ENCODE results near the gene SFXN1. TPM values are rescaled to one million over a fixed set of nuclear protein-coding genes. Genes with fewer than 3 reads are reported as not detected.

The SFXN1 gene
- total RNA-seq, 1 donor from 2014 or later: 181 TPM

DNA sequence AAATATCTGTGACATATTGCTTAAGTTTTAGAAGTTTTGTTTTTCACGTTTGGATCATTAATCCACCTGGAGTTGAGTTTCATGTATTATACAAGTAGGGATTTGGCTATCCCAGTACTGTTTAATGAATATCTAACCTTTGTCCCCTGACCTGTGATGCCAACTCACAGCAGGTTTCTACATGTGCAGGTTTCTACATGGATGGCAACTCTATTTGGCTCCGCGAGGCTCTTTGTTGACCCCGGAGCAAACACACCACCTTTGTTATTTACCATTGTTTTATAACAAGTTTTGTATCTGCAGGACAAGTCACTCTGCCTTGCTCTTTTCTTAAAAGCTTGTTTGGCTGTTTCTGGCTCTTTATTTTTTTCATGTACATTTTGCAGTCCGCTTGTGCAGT lies 920 bp upstream of the SFXN1 start:
- Histone ChIP-seq H3K9ac (no peak overlapping the region), H3K4me2 (peak overlapping the region; percentile 89), H2AFZ (replicated peaks) (no peak overlapping the region), H3K79me2 (ENCODE audit: low read depth) (peaks cover 39% of the 10 kb centered on the region), H4K20me1 (ENCODE audit: low read depth) (peaks cover 31% of the 10 kb centered on the region), H3K4me3 (no peak overlapping the region), H3K9me3 (ENCODE audit: low read depth) (no peaks in the 10 kb centered on the region), H3K27ac (no peak overlapping the region), H3K36me3 (no peaks in the 10 kb centered on the region), H3K27me3 (peaks cover 21% of the 10 kb centered on the region), H3K4me1 (peaks cover 11% of the 10 kb centered on the region), H3F3A (ENCODE audit: low read depth) (no peaks in the 10 kb centered on the region)
- Mint-ChIP-seq H3K36me3 (peaks cover 25% of the 10 kb centered on the region), H3K27me3 (ENCODE audit: insufficient read depth, low read depth) (peaks cover 13% of the 10 kb centered on the region), H3K9me3 (peaks cover 11% of the 10 kb centered on the region), H3K27ac (no peak overlapping the region), H3K4me3 (peak overlapping the region; percentile 86), H3K4me1 (peaks cover 21% of the 10 kb centered on the region)
- TF ChIP-seq, protein P1, sequence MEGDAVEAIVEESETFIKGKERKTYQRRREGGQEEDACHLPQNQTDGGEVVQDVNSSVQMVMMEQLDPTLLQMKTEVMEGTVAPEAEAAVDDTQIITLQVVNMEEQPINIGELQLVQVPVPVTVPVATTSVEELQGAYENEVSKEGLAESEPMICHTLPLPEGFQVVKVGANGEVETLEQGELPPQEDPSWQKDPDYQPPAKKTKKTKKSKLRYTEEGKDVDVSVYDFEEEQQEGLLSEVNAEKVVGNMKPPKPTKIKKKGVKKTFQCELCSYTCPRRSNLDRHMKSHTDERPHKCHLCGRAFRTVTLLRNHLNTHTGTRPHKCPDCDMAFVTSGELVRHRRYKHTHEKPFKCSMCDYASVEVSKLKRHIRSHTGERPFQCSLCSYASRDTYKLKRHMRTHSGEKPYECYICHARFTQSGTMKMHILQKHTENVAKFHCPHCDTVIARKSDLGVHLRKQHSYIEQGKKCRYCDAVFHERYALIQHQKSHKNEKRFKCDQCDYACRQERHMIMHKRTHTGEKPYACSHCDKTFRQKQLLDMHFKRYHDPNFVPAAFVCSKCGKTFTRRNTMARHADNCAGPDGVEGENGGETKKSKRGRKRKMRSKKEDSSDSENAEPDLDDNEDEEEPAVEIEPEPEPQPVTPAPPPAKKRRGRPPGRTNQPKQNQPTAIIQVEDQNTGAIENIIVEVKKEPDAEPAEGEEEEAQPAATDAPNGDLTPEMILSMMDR (IDR thresholded peaks at IDR 0.05): no peak
- no peak for TF ChIP-seq EZH2phosphoT487 (IDR thresholded peaks at IDR 0.05)
- no peak for DNase-seq (ENCODE audit: low spot score)

DNA sequence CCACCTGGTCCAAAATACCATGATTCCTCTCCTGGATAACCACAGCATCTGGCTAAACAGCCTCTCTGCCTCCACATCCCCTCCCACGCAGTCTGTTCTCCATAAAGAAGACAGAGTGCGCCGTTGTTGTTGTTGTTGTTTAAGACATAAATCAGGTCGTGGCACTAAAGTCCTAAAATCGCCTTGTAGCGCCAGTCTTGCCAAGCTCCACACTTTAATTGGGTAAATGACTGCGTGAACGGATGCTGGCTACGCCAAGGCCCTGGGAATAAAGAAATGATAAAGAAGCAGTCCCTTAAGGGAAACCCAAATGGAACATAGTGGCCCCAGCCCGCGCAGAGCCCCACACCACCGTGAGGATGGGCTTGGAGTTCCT lies 364 bp upstream of the SFXN1 start:
- no peak overlapping the region for H3K27ac ChIP-seq
- peak overlapping the region; percentile 89 for H3K4me2 ChIP-seq
- peaks cover 30% of the 10 kb centered on the region for H3K36me3 Mint-ChIP-seq
- peak overlapping the region; percentile 4 for H3K27ac Mint-ChIP-seq
- peaks cover 17% of the 10 kb centered on the region for H3K9me3 Mint-ChIP-seq
- DNase-seq (ENCODE audit: low spot score): peak; percentile 12
- TF ChIP-seq EZH2phosphoT487 (IDR thresholded peaks at IDR 0.05) (no peak), EZH2 (IDR thresholded peaks at IDR 0.05) (no peak)
- TF ChIP-seq, protein P1 (IDR thresholded peaks at IDR 0.05): no peak
- H3K9ac ChIP-seq: no peak overlapping the region
- H2AFZ ChIP-seq (replicated peaks): peak overlapping the region; percentile 84
- H3K4me1 ChIP-seq: peaks cover 11% of the 10 kb centered on the region
- H3K4me3 ChIP-seq: peak overlapping the region; percentile 87
- H3K36me3 ChIP-seq: no peaks in the 10 kb centered on the region
- H3K27me3 Mint-ChIP-seq (ENCODE audit: insufficient read depth, low read depth): peaks cover 13% of the 10 kb centered on the region
- no peaks in the 10 kb centered on the region for H3F3A ChIP-seq (ENCODE audit: low read depth)
- H3K79me2 ChIP-seq (ENCODE audit: low read depth): peaks cover 45% of the 10 kb centered on the region
- peaks cover 21% of the 10 kb centered on the region for H3K27me3 ChIP-seq
- H3K9me3 ChIP-seq (ENCODE audit: low read depth): no peaks in the 10 kb centered on the region
- peaks cover 37% of the 10 kb centered on the region for H4K20me1 ChIP-seq (ENCODE audit: low read depth)
- H3K4me3 Mint-ChIP-seq: peak overlapping the region; percentile 86
- H3K4me1 Mint-ChIP-seq: peaks cover 21% of the 10 kb centered on the region

DNA sequence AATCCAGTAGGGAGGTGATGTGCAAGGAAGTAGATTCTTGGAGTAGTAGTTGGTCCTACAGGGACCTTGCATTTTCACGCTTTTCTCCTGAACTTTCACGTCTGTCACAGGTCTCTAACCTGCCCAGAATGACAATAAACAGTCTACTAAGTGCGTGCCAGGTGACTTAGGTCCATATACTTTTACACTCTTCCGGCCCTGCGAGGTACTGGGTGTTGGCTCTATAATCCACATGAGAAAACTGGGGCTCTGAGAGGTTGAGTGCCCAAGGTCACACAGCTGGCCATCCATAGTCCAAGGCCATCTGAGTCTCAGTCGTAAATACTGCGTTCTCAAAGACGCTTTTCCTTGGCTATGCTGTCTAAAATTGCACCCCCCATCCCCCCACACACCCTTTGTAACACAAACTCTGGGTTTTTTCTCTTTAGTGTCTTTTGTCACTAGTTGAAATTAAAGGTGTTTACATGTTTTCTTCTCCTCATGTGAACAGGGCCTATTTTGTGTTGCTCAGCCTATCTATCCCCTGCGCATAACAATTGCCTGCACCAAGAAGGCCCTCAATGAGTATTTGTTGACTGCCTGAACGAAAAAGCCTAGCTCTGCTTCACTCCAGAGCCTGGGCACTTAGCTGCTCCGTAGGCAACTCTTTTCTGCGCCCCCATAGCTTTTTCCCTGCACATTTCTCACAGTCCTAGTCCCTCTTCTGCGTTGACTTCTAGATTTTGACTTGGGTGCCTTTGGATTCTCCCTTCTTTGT lies 943 bp downstream of the SFXN1 start:
- Histone ChIP-seq H3K9me3 (ENCODE audit: low read depth) (no peaks in the 10 kb centered on the region), H3K36me3 (no peaks in the 10 kb centered on the region), H3K4me3 (peak overlapping the region; percentile 87), H2AFZ (replicated peaks) (peak overlapping the region; percentile 84), H3K27ac (no peak overlapping the region), H3F3A (ENCODE audit: low read depth) (no peaks in the 10 kb centered on the region), H3K4me1 (peaks cover 11% of the 10 kb centered on the region), H3K27me3 (peaks cover 18% of the 10 kb centered on the region), H3K9ac (peak overlapping the region; percentile 49), H3K4me2 (peak overlapping the region; percentile 89), H3K79me2 (ENCODE audit: low read depth) (peaks cover 58% of the 10 kb centered on the region), H4K20me1 (ENCODE audit: low read depth) (peaks cover 50% of the 10 kb centered on the region)
- peaks cover 28% of the 10 kb centered on the region for H3K9me3 Mint-ChIP-seq
- no peak for DNase-seq (ENCODE audit: low spot score)
- peaks cover 43% of the 10 kb centered on the region for H3K36me3 Mint-ChIP-seq
- peak overlapping the region; percentile 96 for H3K4me3 Mint-ChIP-seq
- peak overlapping the region; percentile 96 for H3K27ac Mint-ChIP-seq
- peaks cover 12% of the 10 kb centered on the region for H3K27me3 Mint-ChIP-seq (ENCODE audit: insufficient read depth, low read depth)
- TF ChIP-seq EZH2 (IDR thresholded peaks at IDR 0.05) (no peak), EZH2phosphoT487 (IDR thresholded peaks at IDR 0.05) (no peak)
- peaks cover 21% of the 10 kb centered on the region for H3K4me1 Mint-ChIP-seq

DNA sequence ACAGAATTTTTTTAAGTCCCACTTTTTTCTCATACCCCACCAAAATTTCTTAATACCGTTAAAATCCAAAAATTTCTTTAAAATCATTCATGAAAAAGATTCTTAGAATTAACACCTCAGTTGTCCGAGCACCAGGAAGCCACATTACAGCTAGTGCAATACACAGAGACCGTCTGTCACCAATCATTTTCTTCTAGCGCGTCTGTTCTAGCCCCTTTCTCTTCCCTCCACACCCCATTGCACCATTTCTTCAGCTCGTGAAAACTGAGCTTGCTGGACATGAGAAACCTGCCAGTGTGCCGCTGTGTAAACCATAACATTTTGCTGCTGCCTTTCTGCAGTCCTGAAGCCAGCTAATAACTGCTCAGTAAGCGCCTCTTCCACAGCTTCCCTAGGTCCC lies 5.0 kb downstream of the SFXN1 start:
- Histone ChIP-seq H3K27ac (no peak overlapping the region), H3K79me2 (ENCODE audit: low read depth) (peaks cover 98% of the 10 kb centered on the region), H3K4me1 (peaks cover 8% of the 10 kb centered on the region), H3F3A (ENCODE audit: low read depth) (no peaks in the 10 kb centered on the region), H3K27me3 (no peaks in the 10 kb centered on the region), H3K4me2 (no peak overlapping the region), H3K9ac (no peak overlapping the region), H3K36me3 (no peaks in the 10 kb centered on the region), H2AFZ (replicated peaks) (no peak overlapping the region), H4K20me1 (ENCODE audit: low read depth) (peaks cover 86% of the 10 kb centered on the region), H3K4me3 (no peak overlapping the region), H3K9me3 (ENCODE audit: low read depth) (no peaks in the 10 kb centered on the region)
- Mint-ChIP-seq H3K36me3 (peaks cover 76% of the 10 kb centered on the region), H3K9me3 (peaks cover 30% of the 10 kb centered on the region), H3K4me1 (peaks cover 16% of the 10 kb centered on the region), H3K4me3 (no peak overlapping the region), H3K27me3 (ENCODE audit: insufficient read depth, low read depth) (peaks cover 4% of the 10 kb centered on the region), H3K27ac (no peak overlapping the region)
- no peak for DNase-seq (ENCODE audit: low spot score)
- TF ChIP-seq, protein P1 (IDR thresholded peaks at IDR 0.05): no peak

Measured in neural progenitor cell (in vitro differentiated cells).